ENCODE measurements around the gene BST2.

- TF ChIP-seq, protein P1, sequence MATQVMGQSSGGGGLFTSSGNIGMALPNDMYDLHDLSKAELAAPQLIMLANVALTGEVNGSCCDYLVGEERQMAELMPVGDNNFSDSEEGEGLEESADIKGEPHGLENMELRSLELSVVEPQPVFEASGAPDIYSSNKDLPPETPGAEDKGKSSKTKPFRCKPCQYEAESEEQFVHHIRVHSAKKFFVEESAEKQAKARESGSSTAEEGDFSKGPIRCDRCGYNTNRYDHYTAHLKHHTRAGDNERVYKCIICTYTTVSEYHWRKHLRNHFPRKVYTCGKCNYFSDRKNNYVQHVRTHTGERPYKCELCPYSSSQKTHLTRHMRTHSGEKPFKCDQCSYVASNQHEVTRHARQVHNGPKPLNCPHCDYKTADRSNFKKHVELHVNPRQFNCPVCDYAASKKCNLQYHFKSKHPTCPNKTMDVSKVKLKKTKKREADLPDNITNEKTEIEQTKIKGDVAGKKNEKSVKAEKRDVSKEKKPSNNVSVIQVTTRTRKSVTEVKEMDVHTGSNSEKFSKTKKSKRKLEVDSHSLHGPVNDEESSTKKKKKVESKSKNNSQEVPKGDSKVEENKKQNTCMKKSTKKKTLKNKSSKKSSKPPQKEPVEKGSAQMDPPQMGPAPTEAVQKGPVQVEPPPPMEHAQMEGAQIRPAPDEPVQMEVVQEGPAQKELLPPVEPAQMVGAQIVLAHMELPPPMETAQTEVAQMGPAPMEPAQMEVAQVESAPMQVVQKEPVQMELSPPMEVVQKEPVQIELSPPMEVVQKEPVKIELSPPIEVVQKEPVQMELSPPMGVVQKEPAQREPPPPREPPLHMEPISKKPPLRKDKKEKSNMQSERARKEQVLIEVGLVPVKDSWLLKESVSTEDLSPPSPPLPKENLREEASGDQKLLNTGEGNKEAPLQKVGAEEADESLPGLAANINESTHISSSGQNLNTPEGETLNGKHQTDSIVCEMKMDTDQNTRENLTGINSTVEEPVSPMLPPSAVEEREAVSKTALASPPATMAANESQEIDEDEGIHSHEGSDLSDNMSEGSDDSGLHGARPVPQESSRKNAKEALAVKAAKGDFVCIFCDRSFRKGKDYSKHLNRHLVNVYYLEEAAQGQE (IDR thresholded peaks at IDR 0.05; ENCODE audit: low read depth, low read length) = no peak
- TF ChIP-seq EZH2 (IDR thresholded peaks at IDR 0.05; ENCODE audit: borderline replicate concordance, control insufficient read depth, low read depth, low read length) (no peak), POLR2A (IDR thresholded peaks at IDR 0.05; ENCODE audit: low read depth, low read length) (no peak)
- TF ChIP-seq, protein P2, sequence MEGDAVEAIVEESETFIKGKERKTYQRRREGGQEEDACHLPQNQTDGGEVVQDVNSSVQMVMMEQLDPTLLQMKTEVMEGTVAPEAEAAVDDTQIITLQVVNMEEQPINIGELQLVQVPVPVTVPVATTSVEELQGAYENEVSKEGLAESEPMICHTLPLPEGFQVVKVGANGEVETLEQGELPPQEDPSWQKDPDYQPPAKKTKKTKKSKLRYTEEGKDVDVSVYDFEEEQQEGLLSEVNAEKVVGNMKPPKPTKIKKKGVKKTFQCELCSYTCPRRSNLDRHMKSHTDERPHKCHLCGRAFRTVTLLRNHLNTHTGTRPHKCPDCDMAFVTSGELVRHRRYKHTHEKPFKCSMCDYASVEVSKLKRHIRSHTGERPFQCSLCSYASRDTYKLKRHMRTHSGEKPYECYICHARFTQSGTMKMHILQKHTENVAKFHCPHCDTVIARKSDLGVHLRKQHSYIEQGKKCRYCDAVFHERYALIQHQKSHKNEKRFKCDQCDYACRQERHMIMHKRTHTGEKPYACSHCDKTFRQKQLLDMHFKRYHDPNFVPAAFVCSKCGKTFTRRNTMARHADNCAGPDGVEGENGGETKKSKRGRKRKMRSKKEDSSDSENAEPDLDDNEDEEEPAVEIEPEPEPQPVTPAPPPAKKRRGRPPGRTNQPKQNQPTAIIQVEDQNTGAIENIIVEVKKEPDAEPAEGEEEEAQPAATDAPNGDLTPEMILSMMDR (IDR thresholded peaks at IDR 0.05 in 2 of 3, conservative IDR thresholded peaks at IDR 0.05 in 1 of 3; ENCODE audit: control insufficient read depth in 2 of 3, extremely low read depth in 1 of 3, insufficient read depth in 1 of 3, low read depth in 3 of 3, low read length in 3 of 3) = peak; percentile 33 to 57 (median 45)
Observed at GRCh38 chr19:17441241-17442021, 36.0 kb upstream of the BST2 start.
